G401 (cell line): Measurements from ENCODE around the gene MRPL54. TPM values are rescaled to one million over a fixed set of nuclear protein-coding genes. Genes with fewer than 3 reads are reported as not detected.
A peak's percentile ranks its signal among the peaks of the same experiment; 100 is the strongest.
"Not testable (repeated sequence)": the region's sequence is repeated elsewhere in the genome, so short reads cannot be mapped to it uniquely, and the experiment has no call there.

Source experiments
- DNase-seq: peaks from one replicate; pipeline ENCODE4 v3.0.0-alpha.2; 2015; ENCODE audit warnings: low spot score
- in situ Hi-C: cut with HindIII; loops from 2 replicates; pipeline ENCODE4 v1.10.0; 2016; ENCODE audit warnings: low sequenced_read_pairs, mixed read lengths
- total RNA-seq: library from RNA; depleted of rRNA; stranded (reverse); fragments of >200 nt; shearing (Covaris generic); gene quantifications from 2 replicates; pipeline ENCODE4 v1.2.3, GENCODE V29; 2014

MRPL54 gene
- total RNA-seq, 1 experiment from 2014 or later = 60.7 TPM

- in situ Hi-C loops = no loop called here
- DNase-seq = no peak
Observed at GRCh38 chr19:3738477-3739220, 23.8 kb upstream of the MRPL54 start.

GRCh38 chr19:3740431-3740830, 22.1 kb upstream of the MRPL54 start:
- no peak for DNase-seq
- in situ Hi-C loops = no loop called here

GRCh38 chr19:3743486-3743885, 19.0 kb upstream of the MRPL54 start:
- no peak for DNase-seq
- in situ Hi-C loops = no loop called here

GRCh38 chr19:3745363-3746045, 17.0 kb upstream of the MRPL54 start:
- DNase-seq = no peak
- in situ Hi-C loops = no loop called here

GRCh38 chr19:3746371-3747056, 16.0 kb upstream of the MRPL54 start:
- no peak for DNase-seq
- in situ Hi-C loops = no loop called here

- in situ Hi-C loops = no loop called here
- no peak for DNase-seq
Observed at GRCh38 chr19:3748965-3749364, 13.5 kb upstream of the MRPL54 start.

GRCh38 chr19:3750211-3750610, 12.3 kb upstream of the MRPL54 start:
- DNase-seq = no peak
- in situ Hi-C loops = no loop called here

- no peak for DNase-seq
- in situ Hi-C loops = no loop called here
Observed at GRCh38 chr19:3751236-3751635, 11.2 kb upstream of the MRPL54 start.

GRCh38 chr19:3752492-3752891, 10.0 kb upstream of the MRPL54 start:
- no peak for DNase-seq

GRCh38 chr19:3753631-3754410, 8.7 kb upstream of the MRPL54 start:
- no peak for DNase-seq
- in situ Hi-C loops = no loop called here

More at GRCh38 chr19:3752492-3752891, 10.0 kb upstream of the MRPL54 start:
- in situ Hi-C loops = no loop called here

GRCh38 chr19:3757705-3758104, 4.8 kb upstream of the MRPL54 start:
- in situ Hi-C loops, DNase-seq: not testable (repeated sequence)

GRCh38 chr19:3758297-3758696, 4.2 kb upstream of the MRPL54 start:
- DNase-seq, in situ Hi-C loops: not testable (repeated sequence)

- no peak for DNase-seq
- in situ Hi-C loops = no loop called here
Observed at GRCh38 chr19:3759482-3760254, 2.8 kb upstream of the MRPL54 start.

GRCh38 chr19:3760871-3761361, 1.6 kb upstream of the MRPL54 start:
- in situ Hi-C loops = no loop called here
- no peak for DNase-seq

- peak; percentile 84 for DNase-seq
- in situ Hi-C loops = no loop called here
Observed at GRCh38 chr19:3761382-3762129, 926 bp upstream of the MRPL54 start, which contains the start of gene APBA3. TSS of gene APBA3 (minus strand) at chr19:3761692. CDS start at chr19:3760264, 1,428 bp downstream.

GRCh38 chr19:3762130-3762473, 380 bp upstream of the MRPL54 start:
- in situ Hi-C loops = no loop called here
- DNase-seq = no peak

GRCh38 chr19:3765121-3765520, 2.6 kb downstream of the MRPL54 start:
- DNase-seq = no peak
- in situ Hi-C loops = no loop called here

- in situ Hi-C loops, DNase-seq: not testable (repeated sequence)
Observed at GRCh38 chr19:3765757-3766156, 3.3 kb downstream of the MRPL54 start.
